ENCODE results near the gene IRS2.

IRS2 gene

DNA sequence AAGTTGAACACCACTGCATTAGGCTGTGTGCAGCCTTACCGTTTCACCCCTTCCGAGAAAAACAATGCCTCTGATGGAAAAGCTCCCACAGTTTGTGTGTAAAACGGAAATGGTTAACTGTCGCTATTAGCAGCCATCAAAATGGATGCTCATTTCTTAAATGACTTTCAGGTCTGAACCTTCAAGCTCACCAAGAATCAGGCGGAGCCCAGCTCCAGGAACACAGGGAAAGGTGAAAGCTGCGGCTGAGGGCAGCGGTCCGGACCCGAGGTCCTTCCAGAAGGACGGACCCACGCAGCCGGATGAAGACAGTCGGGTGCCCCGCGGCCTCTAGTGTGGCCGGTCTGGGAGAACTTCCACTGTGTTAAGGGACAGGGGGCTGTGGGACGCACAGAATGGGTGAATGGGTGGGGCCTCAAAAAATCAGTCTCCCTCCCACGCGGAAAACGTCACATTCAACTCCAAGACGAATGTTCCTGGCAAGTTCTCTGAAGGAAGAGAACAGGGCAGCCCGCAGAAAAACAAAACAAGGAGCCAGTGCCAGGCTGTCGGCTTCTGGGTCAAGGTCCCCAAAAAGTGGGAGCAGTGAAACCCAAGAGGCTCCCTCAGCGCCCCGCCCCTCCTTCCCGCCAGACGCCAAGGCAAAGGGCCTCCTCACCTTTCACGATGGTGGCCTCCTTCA lies 4.9 kb downstream of the IRS2 start:
- no peak for DNase-seq (ENCODE audit: low read depth)

DNA sequence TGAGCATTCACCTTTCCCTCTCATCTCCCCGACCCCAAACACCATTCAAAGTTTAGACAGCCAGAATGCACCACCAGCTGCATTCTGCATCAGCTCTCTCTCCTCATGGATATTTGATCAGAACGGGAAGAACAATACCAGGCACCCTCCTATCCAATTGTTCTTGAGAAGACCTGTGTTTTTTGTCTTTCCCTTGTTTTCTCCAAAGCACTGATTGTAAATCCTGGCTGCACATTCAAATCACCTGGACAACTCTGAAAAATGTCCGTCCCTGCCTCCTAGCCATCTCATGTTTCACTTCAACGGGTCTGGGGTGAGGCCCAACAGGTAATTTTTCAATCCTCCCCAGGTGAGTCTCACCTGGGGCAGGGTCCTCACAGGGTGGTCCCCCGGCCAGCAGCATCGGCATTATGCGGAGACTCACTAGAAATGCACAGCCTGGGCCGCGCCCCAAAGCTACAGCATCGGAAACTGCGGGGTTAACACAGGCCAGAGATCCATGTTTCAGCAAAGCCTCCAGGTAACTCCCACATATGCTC lies 5.5 kb downstream of the IRS2 start:
- DNase-seq (ENCODE audit: low read depth): no peak

DNA sequence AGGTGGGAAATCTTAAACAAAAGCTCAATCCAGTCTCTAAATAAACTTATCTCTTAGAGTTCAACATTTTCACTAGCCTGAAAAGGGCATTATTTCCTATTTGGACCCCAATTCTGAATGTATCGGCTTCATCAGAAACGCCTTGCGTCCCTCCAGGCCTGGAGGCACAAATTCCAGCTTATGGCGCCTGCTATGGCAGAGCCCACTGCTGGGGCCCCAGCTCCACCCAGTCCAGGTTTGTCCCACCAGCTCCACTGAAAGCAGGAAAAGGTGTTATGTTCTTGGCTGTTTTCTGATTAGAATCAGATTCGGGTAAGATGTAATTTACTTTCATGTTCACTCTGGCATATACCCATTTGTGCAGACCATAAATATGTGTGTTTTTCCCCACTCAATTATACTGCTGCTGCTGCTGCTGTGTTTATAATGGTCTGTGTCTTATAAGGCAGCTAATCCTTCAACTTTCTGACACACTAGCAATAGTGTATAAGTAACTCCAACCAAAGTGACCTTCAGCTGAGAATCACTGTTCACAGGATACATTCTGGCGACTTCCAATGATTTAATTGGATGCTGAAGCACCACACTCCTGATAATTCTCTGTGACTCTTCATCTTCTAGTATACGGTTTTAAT lies 6.4 kb downstream of the IRS2 start:
- DNase-seq (ENCODE audit: low read depth): no peak

GRCh38 chr13:109779074-109779473 lies 7.3 kb downstream of the IRS2 start:
- DNase-seq (ENCODE audit: low read depth): no peak

DNA sequence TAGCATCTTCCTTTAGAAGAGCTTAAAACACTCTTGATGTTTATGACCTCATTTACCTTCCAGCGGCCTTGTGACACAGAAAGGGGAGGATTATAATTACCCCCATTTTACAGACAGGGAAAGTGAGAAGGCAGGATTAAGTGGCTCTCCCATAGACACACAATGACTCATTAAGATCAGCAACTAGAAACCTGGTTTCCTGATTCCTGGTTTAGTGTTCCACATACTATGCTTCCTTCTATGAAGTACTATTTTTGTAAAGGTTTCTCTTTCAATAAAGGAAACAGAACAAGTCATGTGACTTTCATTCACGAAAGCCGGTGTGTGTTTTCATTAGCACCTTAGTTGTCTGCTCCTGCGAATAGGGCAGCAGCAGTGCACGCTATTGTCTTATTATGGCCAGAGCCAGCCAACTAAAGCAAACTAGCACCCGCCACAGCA lies 8.3 kb downstream of the IRS2 start:
- DNase-seq (ENCODE audit: low read depth): no peak

- DNase-seq (ENCODE audit: low read depth): no peak
Observed at GRCh38 chr13:109776575-109776974, 9.8 kb downstream of the IRS2 start.

DNA sequence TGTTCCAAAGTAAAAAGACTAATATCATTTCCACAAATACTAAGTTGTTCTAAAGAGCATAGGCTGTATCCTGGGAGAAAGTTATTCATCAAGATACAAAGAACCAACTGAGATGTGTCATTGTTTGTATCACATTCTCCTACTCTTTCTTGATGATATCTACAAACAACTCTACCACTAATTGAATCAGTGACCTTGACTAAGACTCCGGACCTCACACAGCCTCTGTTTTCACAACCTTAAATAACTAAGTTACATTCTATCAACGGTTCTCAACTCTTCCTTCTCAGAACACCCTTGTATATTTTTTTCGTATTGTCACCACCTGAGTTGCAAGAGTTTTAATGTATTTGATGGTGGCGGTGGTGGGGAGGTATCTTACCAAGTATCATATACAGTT lies 12.6 kb downstream of the IRS2 start:
- no peak for DNase-seq (ENCODE audit: low read depth)

DNA sequence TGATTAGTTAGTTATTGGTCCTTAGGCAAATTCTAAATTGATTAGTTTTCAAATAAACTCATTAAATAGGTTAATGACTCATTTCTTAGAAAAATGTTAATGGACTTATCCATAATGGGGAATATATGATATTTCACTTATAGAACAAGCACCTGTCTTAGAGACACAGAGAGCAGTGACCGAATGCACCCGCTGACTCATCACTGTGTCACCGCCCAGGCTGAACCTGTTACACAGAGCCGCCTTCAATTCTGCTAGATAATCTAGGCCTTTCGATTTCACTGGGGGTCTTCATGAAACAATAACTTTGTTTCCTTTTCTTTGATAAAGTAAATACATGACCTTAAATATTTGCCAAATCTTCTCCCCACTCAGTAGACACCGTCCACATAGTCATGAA lies 13.1 kb downstream of the IRS2 start:
- no peak for DNase-seq (ENCODE audit: low read depth)

DNA sequence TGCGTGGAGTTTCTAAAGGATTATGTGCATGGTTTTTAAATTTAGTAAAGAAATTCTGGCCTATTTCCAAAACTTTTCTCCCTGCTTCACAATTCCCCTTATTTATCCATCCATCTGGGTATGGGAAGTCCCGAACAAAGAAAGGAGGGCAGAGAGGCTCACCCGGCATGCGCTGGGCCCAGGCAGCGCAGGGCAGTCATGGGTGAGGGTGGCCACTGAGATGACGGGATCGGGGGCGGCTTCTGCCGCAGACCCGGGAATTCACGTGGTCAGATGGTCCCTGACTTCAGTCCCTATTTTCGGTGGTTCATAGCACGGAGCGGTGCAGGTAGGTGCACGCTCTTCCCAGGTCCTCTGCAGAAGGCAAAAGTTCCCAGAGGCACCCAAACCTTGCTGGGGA lies 14.5 kb downstream of the IRS2 start:
- no peak for DNase-seq (ENCODE audit: low read depth)

GRCh38 chr13:109770436-109770835 lies 15.9 kb downstream of the IRS2 start:
- DNase-seq (ENCODE audit: low read depth): no peak

DNA sequence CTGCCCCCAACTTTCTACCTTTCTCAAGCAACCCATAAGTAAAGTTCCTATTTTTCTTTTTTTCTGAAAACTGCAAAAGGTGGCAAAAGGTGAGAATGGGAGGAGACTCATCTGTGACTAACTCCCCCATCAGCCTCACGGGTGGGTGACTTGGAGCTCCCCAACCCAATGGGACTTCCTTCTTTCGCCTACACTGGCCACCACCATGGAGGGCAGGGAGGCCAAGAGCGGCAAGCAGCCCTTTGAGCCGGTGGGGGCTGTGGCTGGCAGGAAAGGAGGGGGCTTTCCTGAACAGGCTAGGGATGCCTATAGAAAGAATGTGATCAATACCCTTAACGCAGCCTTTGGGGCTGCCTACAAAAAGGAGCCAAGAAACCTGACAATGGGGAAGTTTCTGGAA lies 16.5 kb downstream of the IRS2 start:
- DNase-seq (ENCODE audit: low read depth): no peak

DNA sequence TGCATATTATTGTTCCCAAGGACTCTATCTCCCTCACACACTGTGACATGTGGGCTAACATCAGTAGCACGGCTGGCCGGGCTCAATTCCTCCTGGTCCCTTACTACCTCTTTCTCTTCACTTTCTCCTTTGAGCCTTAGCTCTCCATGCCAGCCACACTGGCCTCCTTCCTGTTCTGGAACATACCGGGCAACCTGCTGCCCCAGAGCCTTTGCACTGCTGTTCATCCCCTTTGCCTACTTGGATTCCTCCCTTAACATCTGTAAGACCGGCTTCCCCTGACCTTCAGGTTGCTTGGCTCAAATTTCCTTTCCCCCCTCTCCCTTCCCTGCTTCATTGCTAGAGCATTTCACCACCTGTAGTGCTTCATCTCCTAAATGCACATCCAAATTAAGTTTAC lies 17.1 kb downstream of the IRS2 start:
- no peak for DNase-seq (ENCODE audit: low read depth)

DNA sequence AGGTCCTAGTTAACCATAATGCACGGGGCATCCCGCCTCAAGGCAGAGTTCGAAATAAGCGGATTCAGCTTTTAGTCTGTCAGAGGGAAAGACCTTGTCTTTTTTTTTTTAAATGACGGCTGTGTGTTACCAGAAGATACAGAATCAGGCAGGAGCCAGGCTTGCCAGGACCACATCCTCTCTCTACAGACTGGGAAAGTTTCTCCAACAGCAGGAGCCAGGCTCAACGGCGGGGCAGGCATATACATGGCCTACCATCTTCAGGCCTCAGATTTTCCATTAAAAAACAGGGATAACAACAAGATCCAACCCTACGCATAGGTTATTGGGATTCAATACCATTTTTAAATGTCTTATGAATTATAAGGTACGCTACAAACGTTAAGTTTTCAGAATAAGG lies 17.8 kb downstream of the IRS2 start:
- DNase-seq (ENCODE audit: low read depth): no peak

GRCh38 chr13:109768176-109768575 lies 18.2 kb downstream of the IRS2 start:
- DNase-seq (ENCODE audit: low read depth): no peak

DNA sequence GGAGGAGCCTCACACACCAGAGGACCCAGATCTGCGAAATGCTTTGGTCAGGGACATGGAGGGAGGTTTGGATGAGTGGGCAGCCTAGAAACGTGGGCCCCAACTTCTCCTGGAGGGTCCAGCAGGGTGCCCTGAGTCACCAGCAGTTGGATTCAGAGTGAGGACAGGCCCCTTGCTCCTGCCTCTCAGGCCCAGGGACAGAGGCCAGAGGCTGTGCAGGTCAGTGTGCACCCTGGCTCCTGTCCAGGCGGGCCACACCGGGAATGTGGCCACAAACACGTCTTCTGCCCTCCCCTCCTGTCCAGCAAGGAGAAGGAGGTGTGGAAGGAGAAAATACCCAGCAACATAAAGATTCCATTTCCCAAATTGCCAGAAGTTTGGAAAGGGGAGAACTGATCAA lies 19.4 kb downstream of the IRS2 start:
- no peak for DNase-seq (ENCODE audit: low read depth)

DNA sequence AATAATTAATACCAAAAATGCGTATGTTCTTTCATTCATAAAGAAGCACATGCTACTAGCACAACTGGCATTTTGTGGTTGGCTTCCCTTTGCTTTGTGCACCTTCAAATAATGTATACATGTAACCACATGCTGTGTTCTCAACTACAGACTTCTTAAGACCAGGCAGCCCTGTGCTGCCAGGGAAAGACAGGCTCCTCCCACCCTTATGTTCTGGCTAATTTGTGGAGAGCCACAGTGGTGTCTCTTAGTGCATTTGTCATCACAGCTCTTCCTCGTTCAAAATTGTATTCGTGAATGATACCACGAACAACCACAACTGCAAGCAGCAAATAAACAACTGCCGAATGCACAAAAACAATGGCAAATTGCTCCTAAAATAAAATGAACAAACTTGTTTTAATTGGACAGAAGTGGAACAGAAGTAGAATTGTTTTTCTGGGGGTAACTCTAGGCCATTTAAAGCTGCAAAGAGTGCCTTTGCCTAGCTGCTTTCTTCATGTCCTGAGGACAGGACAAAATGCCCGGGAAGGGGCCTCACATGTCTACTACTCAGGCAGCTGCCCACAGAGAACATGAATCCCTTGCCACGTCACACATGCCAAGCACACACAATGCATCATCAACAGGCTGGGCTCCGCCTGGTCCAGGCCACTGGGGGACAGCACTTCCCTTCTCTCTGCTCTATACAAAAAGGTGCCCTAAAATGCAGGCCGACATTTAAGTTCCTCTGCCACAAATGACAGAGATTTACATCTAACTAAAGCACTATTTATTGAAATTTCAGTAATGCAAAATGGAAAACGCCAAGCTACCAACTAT lies 21.7 kb downstream of the IRS2 start:
- no peak for DNase-seq (ENCODE audit: low read depth)

- no peak for DNase-seq (ENCODE audit: low read depth)
Observed at GRCh38 chr13:109764045-109764444, 22.3 kb downstream of the IRS2 start.

GRCh38 chr13:109762791-109763190 lies 23.6 kb downstream of the IRS2 start:
- DNase-seq (ENCODE audit: low read depth): no peak

DNA sequence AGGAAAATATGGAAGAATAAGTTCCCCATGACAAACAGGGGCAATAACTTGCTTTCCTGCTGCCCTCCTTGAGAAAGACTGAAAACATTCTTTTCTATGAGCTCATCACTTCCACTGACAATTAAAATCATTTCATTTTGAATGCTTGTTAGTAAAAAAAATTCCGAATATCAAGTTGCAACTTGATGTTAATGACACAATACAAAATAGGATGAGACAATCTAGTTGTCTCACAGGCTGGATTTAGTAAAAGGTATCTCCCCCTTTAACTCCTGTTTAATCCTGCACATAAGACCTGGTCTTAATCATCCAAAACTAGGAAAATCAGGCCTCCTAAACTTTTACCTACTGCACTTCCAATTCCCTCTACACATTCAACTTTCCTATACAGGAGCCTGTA lies 24.7 kb downstream of the IRS2 start:
- no peak for DNase-seq (ENCODE audit: low read depth)

- no peak for DNase-seq (ENCODE audit: low read depth)
Observed at GRCh38 chr13:109760951-109761350, 25.4 kb downstream of the IRS2 start.

GRCh38 chr13:109760402-109760801 lies 26.0 kb downstream of the IRS2 start:
- no peak for DNase-seq (ENCODE audit: low read depth)

GRCh38 chr13:109759609-109760008 lies 26.8 kb downstream of the IRS2 start:
- DNase-seq (ENCODE audit: low read depth): no peak

- DNase-seq (ENCODE audit: low read depth): no peak
Observed at GRCh38 chr13:109758937-109759480, 27.4 kb downstream of the IRS2 start.

Data from non-pigmented ciliary epithelial cell (primary cell).